IPS-15b (cell line): ENCODE data around the gene CES3.
A peak's percentile ranks its signal among the peaks of the same experiment; 100 is the strongest.
"Not testable (repeated sequence)": the region's sequence is repeated elsewhere in the genome, so short reads cannot be mapped to it uniquely, and the experiment has no call there.

Experiments used
- H3K27me3 ChIP-seq: one replicate; pipeline ENCODE4 v1.6.1; 2013; ENCODE audit warnings: low read length; ENCODE audit not compliant: control insufficient read depth, insufficient read depth
- H3K36me3 ChIP-seq: one replicate; pipeline ENCODE4 v1.6.1; 2013; ENCODE audit warnings: low read length; ENCODE audit not compliant: control insufficient read depth, insufficient read depth
- H3K4me1 ChIP-seq: one replicate; pipeline ENCODE4 v1.6.1; 2013; ENCODE audit warnings: mild to moderate bottlenecking, low read length; ENCODE audit not compliant: control insufficient read depth, insufficient read depth
- H3K4me3 ChIP-seq: one replicate; pipeline ENCODE4 v1.5.1; 2013; ENCODE audit warnings: low read depth, low read length
- H3K9ac ChIP-seq: one replicate; pipeline ENCODE4 v1.6.1; 2013; ENCODE audit warnings: low read depth, mild to moderate bottlenecking, low read length
- H3K9me3 ChIP-seq: one replicate; pipeline ENCODE4 v1.6.1; 2013; ENCODE audit warnings: mild to moderate bottlenecking, low read length; ENCODE audit not compliant: control insufficient read depth, insufficient read depth

Gene CES3

GRCh38 chr16:66979011-66979717 is 18.1 kb downstream of the CES3 start:
- Histone ChIP-seq H3K36me3 (no peaks in the 10 kb centered on the region), H3K9me3 (no peaks in the 10 kb centered on the region), H3K27me3 (no peaks in the 10 kb centered on the region), H3K9ac (no peak overlapping the region), H3K4me1 (no peaks in the 10 kb centered on the region), H3K4me3 (no peak overlapping the region)

- Histone ChIP-seq H3K9ac (no peak overlapping the region), H3K4me1 (no peaks in the 10 kb centered on the region), H3K36me3 (no peaks in the 10 kb centered on the region), H3K4me3 (no peak overlapping the region), H3K27me3 (no peaks in the 10 kb centered on the region), H3K9me3 (no peaks in the 10 kb centered on the region)
Measured at GRCh38 chr16:66983033-66983432, 22.0 kb downstream of the CES3 start.

- Histone ChIP-seq H3K9ac (no peak overlapping the region), H3K9me3 (no peaks in the 10 kb centered on the region), H3K27me3 (no peaks in the 10 kb centered on the region), H3K4me3 (no peak overlapping the region), H3K4me1 (no peaks in the 10 kb centered on the region), H3K36me3 (no peaks in the 10 kb centered on the region)
Measured at GRCh38 chr16:66984892-66985311, 23.8 kb downstream of the CES3 start.

- Histone ChIP-seq H3K4me1 (no peaks in the 10 kb centered on the region), H3K9ac (no peak overlapping the region), H3K4me3 (no peak overlapping the region), H3K27me3 (no peaks in the 10 kb centered on the region), H3K36me3 (no peaks in the 10 kb centered on the region), H3K9me3 (no peaks in the 10 kb centered on the region)
Measured at GRCh38 chr16:66986559-66986958, 25.5 kb downstream of the CES3 start.

- Histone ChIP-seq H3K27me3 (no peaks in the 10 kb centered on the region), H3K4me3 (no peak within 1 kb of the TSS), H3K9me3 (no peaks in the 10 kb centered on the region), H3K4me1 (no peaks in the 10 kb centered on the region), H3K36me3 (no peaks in the 10 kb centered on the region), H3K9ac (no peak within 1 kb of the TSS)
Measured at GRCh38 chr16:66988197-66988788, 27.2 kb downstream of the CES3 start, which contains the start of gene CES4A. CES4A (plus strand) TSS chr16:66988589; CDS start chr16:66988773, 184 bp downstream.

- Histone ChIP-seq H3K4me3 (no peak overlapping the region), H3K4me1 (no peaks in the 10 kb centered on the region), H3K27me3 (no peaks in the 10 kb centered on the region), H3K9me3 (no peaks in the 10 kb centered on the region), H3K9ac (no peak overlapping the region), H3K36me3 (no peaks in the 10 kb centered on the region)
Measured at GRCh38 chr16:66991545-66992077, 30.5 kb downstream of the CES3 start.

GRCh38 chr16:66993558-66993957 is 32.5 kb downstream of the CES3 start:
- not testable (repeated sequence) for H3K4me1 ChIP-seq, H3K9me3 ChIP-seq, H3K27me3 ChIP-seq, H3K36me3 ChIP-seq, H3K4me3 ChIP-seq, H3K9ac ChIP-seq

GRCh38 chr16:66996324-66996982 is 35.4 kb downstream of the CES3 start:
- Histone ChIP-seq H3K27me3 (peaks cover 28% of the 10 kb centered on the region), H3K4me3 (no peak overlapping the region), H3K9me3 (no peaks in the 10 kb centered on the region), H3K4me1 (peaks cover 6% of the 10 kb centered on the region), H3K36me3 (no peaks in the 10 kb centered on the region), H3K9ac (no peak overlapping the region)

GRCh38 chr16:66996983-66997358 is 35.9 kb downstream of the CES3 start:
- peaks cover 7% of the 10 kb centered on the region for H3K4me1 ChIP-seq
- peaks cover 33% of the 10 kb centered on the region for H3K27me3 ChIP-seq
- H3K36me3 ChIP-seq, result no peaks in the 10 kb centered on the region
- no peak overlapping the region for H3K9ac ChIP-seq
- H3K9me3 ChIP-seq, result no peaks in the 10 kb centered on the region
- H3K4me3 ChIP-seq, result no peak overlapping the region

- Histone ChIP-seq H3K4me1 (peaks cover 7% of the 10 kb centered on the region), H3K36me3 (no peaks in the 10 kb centered on the region), H3K9ac (no peak overlapping the region), H3K4me3 (peak overlapping the region; percentile 76), H3K27me3 (peaks cover 54% of the 10 kb centered on the region), H3K9me3 (no peaks in the 10 kb centered on the region)
Measured at GRCh38 chr16:67000384-67001351, 39.6 kb downstream of the CES3 start.

GRCh38 chr16:67001726-67002125 is 40.7 kb downstream of the CES3 start:
- no peaks in the 10 kb centered on the region for H3K36me3 ChIP-seq
- no peaks in the 10 kb centered on the region for H3K9me3 ChIP-seq
- no peak overlapping the region for H3K9ac ChIP-seq
- peaks cover 7% of the 10 kb centered on the region for H3K4me1 ChIP-seq
- peak overlapping the region; percentile 62 for H3K4me3 ChIP-seq
- peaks cover 54% of the 10 kb centered on the region for H3K27me3 ChIP-seq
